B cell (primary cell): ENCODE results near the gene ARID3B.

Source experiments
- EZH2 ChIP-seq: IDR thresholded peaks from 2 replicates; pipeline ENCODE4 v1.6.1; 2012; ENCODE audit warnings: borderline replicate concordance, low read depth, mild to moderate bottlenecking, moderate library complexity, low read length; ENCODE audit not compliant: insufficient read depth, poor library complexity, severe bottlenecking
- TF ChIP-seq, protein P1 (sequence below): fragments of 200-600 bp; IDR thresholded peaks from one replicate; pipeline ENCODE4 v1.8.0; 2022; ENCODE audit warnings: antibody characterized with exemption, mild to moderate bottlenecking

DNA sequence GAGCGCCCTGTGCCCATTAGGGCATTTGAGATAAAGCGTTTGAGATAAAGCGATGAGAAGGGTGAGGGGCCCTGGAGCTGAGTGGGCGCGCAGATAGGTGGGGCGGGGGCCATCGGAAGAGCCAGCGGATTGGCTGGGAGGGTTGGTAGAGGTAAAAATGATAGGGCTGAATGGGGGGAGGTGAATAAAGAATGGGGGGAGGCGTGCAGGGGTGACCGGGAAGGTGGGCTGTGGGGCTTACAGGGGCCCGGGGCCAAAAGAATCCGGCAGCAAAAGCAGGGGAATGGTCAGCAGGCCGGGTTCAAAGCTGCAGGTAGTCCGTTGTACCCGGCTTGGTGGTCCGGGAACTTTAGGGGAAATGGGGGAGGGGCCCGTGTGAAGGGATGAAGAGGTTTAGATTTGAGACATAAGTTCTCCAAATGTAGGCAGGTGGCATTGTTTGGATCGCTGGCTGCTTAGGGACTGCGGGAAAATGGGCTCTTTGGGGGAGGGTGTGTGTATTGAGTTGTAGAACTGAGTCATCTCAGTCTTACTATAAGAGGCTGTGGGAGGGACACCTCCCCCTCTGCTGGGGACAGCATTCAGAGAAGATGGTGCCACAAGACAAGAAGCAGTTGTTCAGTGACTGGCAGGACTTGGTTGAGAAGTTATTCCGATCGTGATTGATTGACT, 610 bp downstream of the ARID3B start:
- TF ChIP-seq, protein P1, sequence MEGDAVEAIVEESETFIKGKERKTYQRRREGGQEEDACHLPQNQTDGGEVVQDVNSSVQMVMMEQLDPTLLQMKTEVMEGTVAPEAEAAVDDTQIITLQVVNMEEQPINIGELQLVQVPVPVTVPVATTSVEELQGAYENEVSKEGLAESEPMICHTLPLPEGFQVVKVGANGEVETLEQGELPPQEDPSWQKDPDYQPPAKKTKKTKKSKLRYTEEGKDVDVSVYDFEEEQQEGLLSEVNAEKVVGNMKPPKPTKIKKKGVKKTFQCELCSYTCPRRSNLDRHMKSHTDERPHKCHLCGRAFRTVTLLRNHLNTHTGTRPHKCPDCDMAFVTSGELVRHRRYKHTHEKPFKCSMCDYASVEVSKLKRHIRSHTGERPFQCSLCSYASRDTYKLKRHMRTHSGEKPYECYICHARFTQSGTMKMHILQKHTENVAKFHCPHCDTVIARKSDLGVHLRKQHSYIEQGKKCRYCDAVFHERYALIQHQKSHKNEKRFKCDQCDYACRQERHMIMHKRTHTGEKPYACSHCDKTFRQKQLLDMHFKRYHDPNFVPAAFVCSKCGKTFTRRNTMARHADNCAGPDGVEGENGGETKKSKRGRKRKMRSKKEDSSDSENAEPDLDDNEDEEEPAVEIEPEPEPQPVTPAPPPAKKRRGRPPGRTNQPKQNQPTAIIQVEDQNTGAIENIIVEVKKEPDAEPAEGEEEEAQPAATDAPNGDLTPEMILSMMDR, result no peak
- no peak for TF ChIP-seq EZH2
